ENCODE results near the gene DHRS3.

Gene DHRS3

DNA sequence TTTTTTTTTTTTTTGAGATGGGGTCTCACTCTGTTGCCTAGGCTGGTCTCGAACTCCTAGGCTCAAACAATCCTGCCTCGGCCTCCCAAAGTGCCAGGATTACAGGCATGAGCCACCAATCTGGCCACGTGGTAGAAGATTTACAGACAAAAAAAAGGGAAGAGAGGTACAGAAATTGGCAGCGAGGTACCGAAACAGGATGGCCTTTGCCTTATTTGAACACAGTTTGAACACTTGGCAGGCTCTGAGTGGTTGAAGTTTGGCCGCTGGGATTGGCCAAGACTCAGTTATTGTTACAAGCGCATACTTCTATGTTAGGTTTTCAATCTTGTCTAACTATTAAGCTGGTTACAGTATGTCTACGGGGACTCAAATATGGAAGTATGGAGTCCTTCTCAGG, 19.7 kb upstream of the DHRS3 start:
- DNase-seq, result no peak

DNA sequence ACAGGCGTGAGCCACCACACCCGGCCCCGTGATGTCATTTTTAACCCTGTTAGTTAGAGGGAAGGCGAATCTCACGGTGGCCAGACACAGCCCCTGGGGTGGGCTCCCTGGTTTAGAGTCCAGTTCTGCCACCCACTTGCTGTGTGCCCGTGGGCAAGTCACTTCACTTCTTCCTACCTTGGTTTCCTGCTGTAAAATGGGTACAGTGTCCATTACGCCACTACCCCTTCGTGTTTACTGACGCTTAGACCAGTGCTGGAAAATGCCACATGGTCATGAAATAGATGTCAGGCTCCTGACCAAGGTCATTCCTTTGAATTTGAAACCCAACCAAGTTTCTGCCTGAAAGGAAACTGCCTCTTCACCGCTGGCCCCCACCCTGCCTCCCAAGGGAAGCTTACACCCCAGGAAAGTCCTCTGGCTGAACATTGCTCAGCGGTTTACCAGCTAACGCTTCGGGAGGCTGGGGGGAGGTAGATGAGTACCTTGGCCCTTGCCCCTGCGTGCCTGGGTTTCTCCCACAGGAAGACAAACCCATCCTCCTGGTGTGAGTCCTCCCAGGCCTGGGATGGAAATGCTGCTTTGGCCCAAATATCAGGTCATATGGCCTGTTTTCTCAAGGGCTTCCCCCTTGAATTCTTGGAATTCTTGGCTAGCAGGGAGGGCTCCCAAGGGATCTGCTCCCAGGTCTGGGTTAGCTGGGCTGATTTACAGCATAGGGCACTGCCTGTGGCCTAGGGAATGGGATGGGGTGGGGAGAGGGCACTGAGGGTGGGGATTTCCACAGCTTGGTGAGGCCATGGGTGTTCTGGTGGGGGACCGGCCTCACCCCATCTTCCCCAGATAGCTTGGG, 18.3 kb upstream of the DHRS3 start:
- no peak for DNase-seq

DNA sequence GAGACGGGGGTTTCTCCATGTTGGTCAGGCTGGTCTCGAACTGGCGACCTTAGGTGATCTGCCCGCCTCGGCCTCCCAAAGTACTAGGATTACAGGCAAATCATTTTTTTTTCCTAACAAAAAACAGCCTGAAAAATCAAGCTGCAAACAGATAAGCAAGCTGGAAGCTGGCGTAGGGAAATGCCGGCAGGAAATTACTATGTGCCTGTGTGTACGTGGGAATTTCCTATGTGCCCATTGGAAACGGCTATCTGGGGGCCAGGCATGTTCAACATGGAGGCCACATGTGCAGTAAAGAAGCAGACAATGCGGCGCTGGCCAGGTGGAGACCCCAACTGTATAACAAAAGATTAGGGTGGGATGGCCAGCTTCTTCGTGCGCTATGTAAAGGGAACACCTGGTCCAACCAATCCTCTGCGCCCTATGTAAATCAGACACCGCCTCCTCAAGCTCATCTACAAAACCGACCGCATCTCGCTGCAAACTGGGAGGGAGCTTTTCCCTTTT, 16.7 kb upstream of the DHRS3 start:
- DNase-seq, result no peak

DNA sequence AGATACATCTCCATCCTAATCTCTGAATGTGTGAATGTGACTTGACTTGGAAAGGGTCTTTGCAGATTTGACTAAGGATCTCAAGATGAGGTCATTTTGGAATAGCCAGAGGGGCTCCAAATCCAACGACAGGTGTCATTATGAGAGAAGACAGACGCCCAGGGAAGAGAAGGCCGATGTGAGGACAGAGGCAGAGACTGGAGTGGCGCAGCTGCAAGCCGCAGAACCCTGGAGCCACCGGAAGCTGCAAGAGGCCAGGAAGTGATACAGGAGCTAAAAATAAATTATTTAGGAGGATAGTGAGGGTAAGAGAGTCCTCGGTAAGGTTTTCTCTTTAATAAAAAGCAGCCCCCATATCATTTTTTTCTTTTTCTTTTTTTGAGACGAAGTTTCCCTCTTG, 16.1 kb upstream of the DHRS3 start:
- DNase-seq, result no peak

DNA sequence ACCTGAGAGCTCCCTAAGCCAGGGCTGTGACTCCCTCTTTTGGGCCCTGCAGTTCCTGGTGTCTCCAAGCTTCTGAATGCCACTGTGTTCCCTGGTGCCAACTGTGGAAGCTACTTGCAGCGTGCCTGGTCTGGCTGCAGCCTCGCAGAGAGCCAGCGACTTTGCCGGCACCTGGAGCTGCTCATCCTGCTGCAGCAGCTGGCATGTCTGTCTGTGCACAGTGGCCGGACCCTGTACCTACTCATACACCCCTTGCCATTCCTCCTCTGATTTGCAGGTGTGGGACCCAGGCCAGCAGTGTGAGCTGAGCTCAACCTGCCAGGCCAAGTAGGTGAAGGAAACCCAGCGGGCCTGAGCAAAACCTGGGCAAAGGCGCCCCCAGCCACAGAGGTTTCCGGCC, 13.6 kb upstream of the DHRS3 start:
- no peak for DNase-seq

DNA sequence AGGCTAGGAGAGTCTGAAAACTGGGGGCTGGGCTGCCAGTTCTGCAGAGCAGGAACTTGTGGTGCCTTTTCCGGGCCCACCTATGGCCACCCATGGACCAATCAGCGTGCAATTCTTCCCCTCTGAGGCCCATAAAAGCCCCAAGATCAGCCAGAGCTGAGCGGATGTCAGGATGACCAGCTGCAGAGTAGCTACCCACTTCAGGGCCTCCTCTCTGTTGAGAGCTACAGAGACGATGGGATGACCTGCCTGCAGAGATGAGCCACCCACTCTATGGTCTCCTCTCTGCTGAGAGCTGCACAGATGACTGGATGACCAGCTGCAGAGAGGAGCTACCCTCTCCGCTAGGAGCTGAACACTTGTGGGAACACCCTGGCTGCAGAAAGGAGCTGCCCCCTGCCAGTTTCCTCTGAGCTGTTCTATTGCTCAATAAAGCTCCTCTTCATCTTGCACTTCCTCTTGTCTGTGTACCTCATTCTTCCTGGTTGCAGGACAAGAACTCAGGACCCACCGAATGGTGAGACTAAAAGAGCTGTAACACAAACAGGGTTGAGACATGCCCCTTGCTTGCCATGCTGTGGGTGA, 13.0 kb upstream of the DHRS3 start:
- no peak for DNase-seq

DNA sequence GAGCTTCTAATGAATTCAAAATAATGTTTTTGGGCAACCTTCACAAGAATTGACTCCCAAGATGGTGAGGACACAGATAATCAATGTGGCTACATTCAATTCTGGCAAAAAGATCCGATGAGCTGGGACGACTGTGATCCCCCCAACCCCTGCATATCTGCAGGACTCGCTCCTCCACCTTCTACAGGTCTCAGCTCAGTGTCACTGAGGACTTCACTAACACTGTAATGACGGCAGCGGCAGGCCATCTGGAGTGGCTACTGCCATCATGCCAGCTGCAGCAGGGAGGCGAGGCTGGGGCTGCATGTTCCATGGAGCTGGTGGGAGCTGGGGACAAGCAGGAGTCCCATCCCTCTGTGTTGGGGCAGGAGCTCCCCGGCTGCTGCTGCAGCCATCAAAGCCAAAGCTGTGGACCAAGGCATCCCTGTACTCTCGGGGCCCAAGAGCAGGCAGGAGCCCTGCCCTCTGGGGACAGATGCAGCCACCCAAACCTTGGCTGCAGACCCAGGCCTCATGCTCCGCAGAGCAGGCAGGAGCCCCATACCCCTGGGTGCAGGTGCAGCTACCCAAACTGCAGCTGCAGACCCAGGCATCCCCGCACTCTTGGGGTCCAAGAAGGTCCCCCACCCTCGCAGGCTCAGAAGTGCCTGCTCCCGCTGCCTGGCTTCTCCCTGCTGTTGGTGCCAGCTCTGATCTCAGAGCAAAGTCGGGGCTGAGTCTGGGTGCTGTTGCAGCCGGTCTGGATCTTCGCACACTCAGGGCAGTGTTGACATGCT, 12.2 kb upstream of the DHRS3 start:
- DNase-seq, result no peak

DNA sequence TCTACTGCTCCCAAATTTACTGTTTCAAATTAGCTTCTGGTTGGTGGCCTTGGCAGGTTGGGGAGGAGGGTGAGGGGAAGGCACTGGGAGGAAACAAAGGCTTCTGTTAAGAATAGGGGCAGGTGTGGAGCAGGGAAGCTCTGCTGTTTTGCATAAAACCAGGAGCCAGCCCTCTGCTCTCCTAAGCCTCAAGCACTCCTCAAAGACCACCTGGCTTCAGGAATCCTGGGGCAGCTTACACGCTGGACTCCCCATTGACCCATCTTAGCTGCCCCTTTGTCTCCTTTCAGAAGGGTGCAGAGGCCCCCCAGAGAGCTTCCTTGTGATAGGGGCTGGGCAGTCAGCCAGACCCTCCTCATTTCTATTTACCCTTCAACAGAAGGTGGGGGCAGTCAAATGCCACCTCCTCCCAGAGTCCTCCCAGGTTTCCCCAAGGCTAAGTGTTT, 11.5 kb upstream of the DHRS3 start:
- no peak for DNase-seq

DNA sequence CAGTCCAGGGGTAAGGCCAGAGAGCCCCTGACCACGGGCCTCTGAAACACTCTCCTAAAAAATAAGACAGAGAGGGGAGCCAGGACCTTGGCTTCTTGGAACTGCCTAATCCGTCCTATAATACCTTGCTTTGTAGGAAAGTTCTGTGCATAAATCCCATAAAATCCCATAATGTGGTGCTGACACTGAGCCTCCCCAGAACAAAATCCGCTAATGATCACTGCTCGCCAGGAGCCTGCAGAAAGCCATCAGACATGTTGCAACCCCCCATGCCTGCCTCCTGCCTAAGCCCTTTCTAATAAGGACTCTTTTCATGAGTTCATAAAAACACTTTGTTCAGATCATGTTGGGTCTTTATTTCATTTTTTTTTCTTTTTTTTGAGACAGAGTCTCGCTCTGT, 9.3 kb upstream of the DHRS3 start:
- DNase-seq, result no peak

DNA sequence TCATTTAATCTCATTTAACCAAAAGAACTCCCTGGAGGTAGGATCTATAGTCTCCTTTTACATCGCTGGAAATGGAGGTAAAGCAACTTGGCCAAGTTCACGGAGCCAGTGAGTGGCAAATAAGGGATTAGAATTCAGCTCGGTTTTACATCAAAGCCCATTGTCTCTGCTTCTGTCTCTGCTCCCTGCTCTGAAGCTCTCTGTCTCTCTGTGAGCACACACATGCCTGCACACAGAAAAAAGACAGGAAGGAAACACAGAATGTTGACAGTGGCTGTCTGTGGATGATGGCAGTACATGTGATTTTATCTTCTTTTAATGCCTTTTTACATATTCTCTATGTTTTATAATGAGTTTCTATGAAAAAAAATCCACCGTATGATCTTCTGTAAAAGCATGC, 8.9 kb upstream of the DHRS3 start:
- no peak for DNase-seq

DNA sequence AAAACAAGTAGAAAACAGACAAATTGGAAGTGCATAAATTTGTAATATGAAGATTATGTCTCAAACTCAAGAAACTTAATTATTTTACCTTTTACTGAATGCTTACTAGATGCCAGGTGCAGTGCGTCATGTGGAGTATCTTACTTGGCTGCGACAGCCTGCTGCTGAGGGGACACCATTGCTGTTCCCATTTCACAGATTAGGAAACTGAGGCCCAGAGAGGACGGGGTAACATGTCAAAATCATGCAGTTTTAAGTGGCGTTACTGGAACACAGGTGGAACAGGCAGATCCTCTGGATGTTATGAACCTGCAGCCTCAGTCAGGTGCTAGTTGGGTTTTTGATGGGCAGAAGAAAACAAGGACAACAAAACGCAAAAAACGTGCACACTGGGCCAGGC, 7.3 kb upstream of the DHRS3 start:
- no peak for DNase-seq

DNA sequence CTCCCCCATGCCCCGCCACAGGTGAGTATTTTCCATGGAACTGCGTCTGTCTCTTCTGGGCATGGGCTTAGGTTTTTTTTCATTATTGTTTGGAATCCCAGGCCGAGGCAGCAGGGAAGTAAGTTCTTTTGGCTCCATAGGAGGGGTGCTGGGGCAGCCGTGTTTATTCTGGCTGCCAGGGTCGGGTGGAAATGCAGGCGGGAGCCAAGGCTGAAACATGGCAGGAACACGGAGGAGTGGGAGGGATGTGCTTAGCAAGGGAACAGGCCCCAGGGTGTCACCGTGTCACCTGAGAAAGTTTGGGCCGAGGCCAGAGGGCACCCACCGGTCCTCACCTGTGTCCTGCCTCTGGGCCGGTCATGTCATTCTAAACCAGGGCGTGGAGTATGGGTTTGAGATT, 4.5 kb upstream of the DHRS3 start:
- DNase-seq, result no peak

DNA sequence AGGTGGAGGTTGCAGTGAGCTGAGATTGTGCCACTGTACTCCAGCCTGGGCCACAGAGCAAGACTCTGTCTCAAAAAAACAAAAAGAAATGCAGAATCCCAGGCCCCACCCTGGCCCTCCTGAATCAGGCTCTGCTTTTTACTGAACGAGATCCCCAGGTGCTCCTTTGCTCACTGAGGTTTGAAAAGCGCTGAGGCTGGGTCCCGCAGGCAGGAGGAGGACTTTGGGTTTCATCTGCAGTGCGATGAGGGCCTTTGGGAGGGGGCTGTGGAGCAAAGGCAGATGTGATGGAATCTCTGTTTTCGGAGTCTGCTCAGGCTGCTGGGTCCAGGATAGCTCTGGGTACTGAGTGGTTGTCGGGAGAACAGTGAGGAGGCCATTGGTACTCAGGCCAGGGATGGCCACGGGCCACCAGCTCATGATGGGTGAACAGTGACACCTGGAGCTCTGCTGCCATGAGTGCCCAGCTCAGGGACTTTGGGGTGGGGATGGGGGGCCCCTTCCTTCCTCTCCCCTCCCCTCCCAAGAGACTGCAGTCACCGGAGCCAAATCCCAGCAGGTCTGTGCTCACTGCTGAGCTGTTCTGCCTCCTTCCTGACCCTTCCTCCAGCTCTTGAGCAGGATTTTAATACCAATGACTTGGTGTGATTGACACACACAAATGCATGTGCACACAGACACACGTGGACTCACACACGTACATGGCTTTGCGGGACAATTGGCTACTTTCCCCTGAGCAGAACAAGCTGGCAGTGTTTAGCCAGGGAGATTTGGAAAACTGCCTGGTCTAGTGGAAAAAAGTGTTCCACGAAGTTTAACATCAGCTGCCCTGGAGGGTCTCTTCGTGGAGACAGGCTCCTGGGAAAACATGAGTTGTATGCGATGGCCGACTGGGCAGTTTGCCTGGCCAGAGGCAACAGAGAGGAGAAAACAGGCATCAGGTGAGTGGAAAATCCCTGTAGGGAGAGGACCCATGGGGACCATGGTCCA, 3.6 kb upstream of the DHRS3 start:
- no peak for DNase-seq

DNA sequence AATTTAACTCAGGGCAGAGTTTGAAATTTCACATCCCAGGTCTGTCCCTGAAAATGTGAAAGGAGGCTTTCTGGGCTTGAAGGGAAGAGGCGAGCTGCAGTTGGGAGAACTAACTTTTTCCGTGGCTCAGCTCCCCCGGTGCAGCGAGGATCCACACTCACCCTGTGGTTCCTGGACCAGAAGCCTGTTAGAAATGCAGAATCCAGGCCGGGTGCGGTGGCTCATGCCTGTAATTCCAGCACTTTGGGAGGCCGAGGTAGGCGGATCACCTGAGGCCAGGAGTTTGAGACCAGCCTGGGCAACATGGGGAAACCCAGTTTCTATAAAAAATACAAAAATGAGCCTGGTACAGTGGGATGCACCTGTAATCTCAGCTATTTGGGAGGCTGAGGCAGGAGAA, 2.9 kb upstream of the DHRS3 start:
- no peak for DNase-seq

DNA sequence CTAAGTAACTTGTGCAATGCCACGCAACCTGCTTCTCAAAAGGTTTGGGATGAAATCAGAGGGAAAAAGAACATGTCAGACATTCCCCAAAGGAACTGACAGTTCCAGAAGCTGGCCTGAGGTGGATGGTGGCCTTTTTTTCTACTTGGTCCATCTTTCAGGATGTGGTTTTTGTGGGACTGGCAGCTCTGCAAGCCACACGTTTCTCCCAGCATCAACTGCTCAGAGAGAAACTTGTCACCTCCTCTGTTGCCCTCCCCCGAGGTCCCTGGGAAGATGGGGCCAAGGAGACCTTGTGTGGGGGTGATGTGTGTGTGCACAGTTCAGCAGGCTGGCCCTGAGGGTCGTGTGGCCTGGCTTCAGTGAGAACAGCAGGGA, 2.5 kb upstream of the DHRS3 start:
- peak; percentile 27 for DNase-seq

DNA sequence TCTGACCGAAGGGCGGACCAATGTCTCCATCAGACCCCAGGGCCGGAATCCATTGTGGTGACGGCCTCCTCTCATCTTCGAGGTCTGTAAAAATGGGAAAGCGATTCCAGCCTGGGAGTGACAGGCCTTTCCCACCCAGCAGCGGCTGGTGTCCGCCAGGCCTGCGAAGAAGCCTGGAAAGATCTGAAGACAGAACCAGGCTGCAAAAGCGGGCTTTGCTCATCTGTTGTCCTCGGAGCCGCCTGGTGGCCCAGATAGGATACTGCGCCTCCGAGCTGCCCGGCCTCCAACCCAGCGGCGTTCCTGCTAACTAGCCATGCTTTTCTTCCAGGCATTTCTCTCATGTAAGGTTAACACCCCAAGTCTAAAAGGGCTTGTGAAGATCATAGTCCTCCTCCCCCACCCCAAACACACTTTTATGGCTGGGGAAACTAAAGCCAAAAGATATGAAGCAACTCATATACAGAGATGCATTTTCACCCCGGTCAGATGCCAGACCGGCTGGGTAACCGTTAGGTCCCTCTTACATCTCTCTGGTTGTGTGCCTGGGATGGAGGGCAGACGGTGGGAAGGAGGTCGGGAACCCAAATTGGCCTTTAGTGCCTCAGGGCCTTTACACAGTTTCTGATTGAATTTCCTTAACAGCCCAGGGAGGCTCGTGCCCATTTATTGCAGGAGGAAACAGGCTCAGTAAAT, 1.9 kb upstream of the DHRS3 start:
- DNase-seq, result peak; percentile 82

DNA sequence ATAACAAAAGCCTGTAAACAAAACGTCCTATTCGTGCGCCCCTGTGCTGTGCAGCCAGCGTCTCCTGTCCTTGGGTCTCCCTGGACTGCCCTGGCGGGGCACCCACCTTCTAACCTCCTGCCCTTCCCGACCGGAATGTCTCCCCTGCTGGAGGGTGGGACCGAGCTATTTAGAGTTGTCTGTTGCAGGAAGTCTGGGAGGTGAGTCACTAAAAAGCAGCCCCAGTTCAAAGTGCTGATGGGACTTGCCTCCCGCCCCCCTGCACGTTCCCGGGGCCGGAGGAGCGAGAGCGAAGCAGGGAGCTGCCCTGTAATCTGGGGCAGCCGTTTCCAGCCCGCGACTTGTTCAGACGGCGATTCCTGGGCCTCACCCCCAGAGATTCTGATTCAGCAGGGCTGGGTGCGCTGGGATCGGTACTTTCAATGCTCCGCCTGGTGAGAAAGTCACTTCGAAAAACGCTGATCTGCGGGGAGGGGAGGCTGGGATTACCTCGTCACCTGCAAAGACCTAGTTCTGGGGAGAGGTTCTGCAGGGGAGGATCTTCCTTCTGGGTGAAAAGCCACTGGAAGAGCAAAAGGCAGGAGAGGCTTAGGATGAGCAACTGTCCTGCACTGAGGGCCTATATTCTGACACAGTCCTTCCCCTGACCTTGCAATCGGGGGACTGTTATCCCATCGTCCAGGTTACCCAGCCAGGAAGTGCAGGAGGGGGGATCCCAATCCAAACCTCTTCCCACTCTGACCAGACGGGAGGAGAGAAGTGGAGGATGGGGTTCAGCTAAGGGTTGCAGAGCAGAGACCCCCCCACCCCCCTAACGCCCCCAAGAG, 1.2 kb upstream of the DHRS3 start:
- DNase-seq, result peak; percentile 75

DNA sequence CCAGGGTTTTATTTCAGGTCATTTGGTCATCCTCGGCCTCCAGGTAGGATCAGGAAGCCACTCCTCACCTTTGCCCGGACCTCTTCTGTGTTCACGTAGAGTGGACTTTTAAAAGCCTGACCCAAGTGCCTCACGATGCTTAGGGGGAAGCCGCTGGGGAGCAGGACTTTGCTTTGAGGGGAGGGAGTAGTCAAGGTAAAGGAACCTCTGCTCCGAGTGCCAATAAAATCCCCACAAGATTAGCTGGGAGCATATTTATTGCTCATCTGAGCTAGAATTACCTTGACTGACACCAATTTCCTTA, 603 bp upstream of the DHRS3 start:
- DNase-seq, result no peak

DNA sequence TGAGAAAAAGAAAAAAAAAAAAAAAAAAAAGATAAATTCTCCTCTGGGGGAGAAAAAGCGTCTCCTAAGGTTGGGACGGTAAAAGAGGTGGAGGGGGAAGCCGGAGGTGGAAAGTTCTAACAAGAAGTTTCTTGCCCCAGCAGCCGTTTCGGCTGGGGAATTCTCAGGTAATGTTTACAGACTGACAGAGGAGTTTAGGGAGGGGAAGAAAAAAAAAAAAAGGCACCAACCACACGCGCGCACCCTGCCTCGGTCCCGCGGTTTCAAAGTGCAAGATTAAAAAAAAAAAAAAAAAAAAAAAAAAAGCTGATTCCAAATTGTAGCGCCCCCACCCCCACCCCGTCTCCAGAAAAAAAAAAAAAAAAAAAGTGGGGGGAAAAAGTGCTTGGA, 504 bp downstream of the DHRS3 start:
- peak; percentile 47 for DNase-seq

DNA sequence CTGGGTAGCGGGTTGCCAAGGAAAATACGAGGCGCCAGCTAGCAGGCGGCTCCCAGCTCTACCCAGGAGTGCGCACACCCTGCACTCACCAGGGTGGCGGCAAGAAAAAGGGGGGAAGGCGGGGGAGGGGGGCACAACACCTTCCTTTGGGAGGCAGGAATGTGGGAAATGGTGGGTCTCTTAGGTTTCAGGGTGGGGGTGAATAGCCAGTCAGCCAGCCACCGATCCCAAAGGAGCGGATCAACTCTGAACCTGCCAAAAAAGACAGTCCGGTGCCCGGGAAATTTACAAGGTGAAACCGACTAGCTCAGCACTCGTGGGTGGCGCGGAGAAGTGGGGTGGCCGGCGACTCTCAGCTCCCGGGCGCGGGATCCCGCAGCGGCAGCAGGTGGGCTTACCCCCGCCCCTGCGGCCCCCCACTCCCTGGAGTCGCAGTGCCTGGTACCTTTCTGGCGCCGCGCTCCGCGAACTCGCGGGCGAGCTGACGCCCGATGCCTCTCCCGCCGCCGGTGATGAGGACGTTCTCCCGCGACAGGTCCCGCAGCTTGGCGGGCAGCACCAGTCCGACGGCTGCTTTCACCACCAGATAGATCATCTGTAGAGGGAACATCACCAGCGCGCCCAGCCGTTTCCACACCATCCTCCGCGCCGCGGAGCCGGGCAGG, 1.2 kb downstream of the DHRS3 start:
- peak; percentile 34 for DNase-seq
